Activated CD4-positive, alpha-beta T cell treated with anti-CD3 and anti-CD28 coated beads for 36 hours (primary cell): ENCODE measurements around the gene ZNF862. TPM values are rescaled to one million over a fixed set of nuclear protein-coding genes. Genes with fewer than 3 reads are reported as not detected.
A peak's percentile ranks its signal among the peaks of the same experiment; 100 is the strongest.
"Not testable (repeated sequence)": the region's sequence is repeated elsewhere in the genome, so short reads cannot be mapped to it uniquely, and the experiment has no call there.

ENCODE experiments used
- ATAC-seq: fragments of 200-7000 bp; cut with Tn5 transposase; one replicate; pipeline ENCODE4 v1.10.0; 2021; ENCODE audit warnings: mild to moderate bottlenecking, moderate library complexity
- CTCF ChIA-PET: fragments of 350-600 bp; sonication (Branson Sonifier 250); formaldehyde crosslinking; loops from one replicate; lab custom pipeline; 2021; ENCODE audit warnings: antibody characterized with exemption; lab: Charles Lee
- POLR2A ChIA-PET: fragments of 350-600 bp; sonication (Branson Sonifier 250); formaldehyde crosslinking; loops from one replicate; lab custom pipeline; 2021; ENCODE audit warnings: antibody characterized with exemption, inconsistent platforms; lab: Charles Lee
- DNase-seq: peaks from one replicate; pipeline ENCODE4 v3.0.0-alpha.2; 2020
- H3K27ac Mint-ChIP-seq: one replicate; pipeline ENCODE4 v1.8.0; 2021; ENCODE audit warnings: mixed read lengths
- H3K27me3 Mint-ChIP-seq: one replicate; pipeline ENCODE4 v1.8.0; 2021; ENCODE audit warnings: mixed read lengths
- H3K36me3 Mint-ChIP-seq: one replicate; pipeline ENCODE4 v1.8.0; 2021; ENCODE audit warnings: low read depth, mixed read lengths
- H3K4me1 Mint-ChIP-seq: one replicate; pipeline ENCODE4 v1.8.0; 2021; ENCODE audit warnings: mixed read lengths
- H3K4me3 Mint-ChIP-seq: one replicate; pipeline ENCODE4 v1.8.0; 2021; ENCODE audit warnings: mild to moderate bottlenecking, moderate library complexity, mixed read lengths
- H3K9me3 Mint-ChIP-seq: one replicate; pipeline ENCODE4 v1.8.0; 2021; ENCODE audit warnings: low read depth, mixed read lengths
- intact Hi-C, 2 experiments: fragments of 100-400 bp; cut with DNase I in 1 of 2; cut with micrococcal nuclease in 1 of 2; formaldehyde crosslinking; loops; one replicate each; pipeline versions ENCODE4 v1.14.2 to v1.15.1; 2022 to 2024; cut with DNase I, micrococcal nuclease
- total RNA-seq, 2 experiments: library from RNA; stranded (reverse); gene quantifications; one replicate each; pipeline ENCODE4 v1.2.3, GENCODE V29; 2021

Gene ZNF862
- total RNA-seq, 2 experiments from 2014 or later, result 17.6 to 18.3 TPM

GRCh38 chr7:149826344-149827088 is 11.7 kb upstream of the ZNF862 start:
- no peak overlapping the region for H3K27ac Mint-ChIP-seq
- CTCF ChIA-PET, result no interaction called here
- H3K4me3 Mint-ChIP-seq, result no peak overlapping the region

GRCh38 chr7:149827089-149827981 is 10.8 kb upstream of the ZNF862 start:
- H3K36me3 Mint-ChIP-seq, result no peaks in the 10 kb centered on the region
- H3K27me3 Mint-ChIP-seq, result peaks cover 2% of the 10 kb centered on the region
- no peaks in the 10 kb centered on the region for H3K9me3 Mint-ChIP-seq
- CTCF ChIA-PET, result no interaction called here
- DNase-seq (no peak), ATAC-seq (no peak)
- H3K27ac Mint-ChIP-seq, result no peak overlapping the region
- H3K4me1 Mint-ChIP-seq, result no peaks in the 10 kb centered on the region
- no peak overlapping the region for H3K4me3 Mint-ChIP-seq
- POLR2A ChIA-PET, result no interaction called here
- intact Hi-C loops, result no loop called here

More at GRCh38 chr7:149826344-149827088, 11.7 kb upstream of the ZNF862 start:
- Mint-ChIP-seq H3K36me3 (no peaks in the 10 kb centered on the region), H3K27me3 (no peaks in the 10 kb centered on the region), H3K4me1 (no peaks in the 10 kb centered on the region), H3K9me3 (no peaks in the 10 kb centered on the region)
- intact Hi-C loops, result no loop called here
- ATAC-seq (no peak), DNase-seq (no peak)
- POLR2A ChIA-PET, result no interaction called here

- Mint-ChIP-seq H3K4me1 (no peaks in the 10 kb centered on the region), H3K27me3 (peaks cover 2% of the 10 kb centered on the region), H3K27ac (no peak overlapping the region), H3K4me3 (no peak overlapping the region), H3K9me3 (no peaks in the 10 kb centered on the region), H3K36me3 (no peaks in the 10 kb centered on the region)
- ChIA-PET POLR2A (no interaction called here), CTCF (no interaction called here)
- ATAC-seq (no peak), DNase-seq (no peak)
- intact Hi-C loops, result no loop called here
Measured at GRCh38 chr7:149828357-149829309, 9.5 kb upstream of the ZNF862 start.

GRCh38 chr7:149830527-149830926 is 7.6 kb upstream of the ZNF862 start:
- CTCF ChIA-PET, DNase-seq, intact Hi-C loops, POLR2A ChIA-PET, H3K4me1 Mint-ChIP-seq, H3K4me3 Mint-ChIP-seq, H3K36me3 Mint-ChIP-seq, H3K27me3 Mint-ChIP-seq, H3K9me3 Mint-ChIP-seq, H3K27ac Mint-ChIP-seq, ATAC-seq: not testable (repeated sequence)

GRCh38 chr7:149830997-149831740 is 7.0 kb upstream of the ZNF862 start:
- no peaks in the 10 kb centered on the region for H3K36me3 Mint-ChIP-seq
- ATAC-seq (no peak), DNase-seq (no peak)
- ChIA-PET POLR2A (no interaction called here), CTCF (no interaction called here)
- H3K9me3 Mint-ChIP-seq, result no peaks in the 10 kb centered on the region
- intact Hi-C loops, result no loop called here
- H3K27me3 Mint-ChIP-seq, result peaks cover 2% of the 10 kb centered on the region
- H3K4me3 Mint-ChIP-seq, result no peak overlapping the region
- H3K27ac Mint-ChIP-seq, result no peak overlapping the region
- no peaks in the 10 kb centered on the region for H3K4me1 Mint-ChIP-seq

- no peaks in the 10 kb centered on the region for H3K36me3 Mint-ChIP-seq
- intact Hi-C loops, result no loop called here
- H3K4me3 Mint-ChIP-seq, result no peak overlapping the region
- no peak overlapping the region for H3K27ac Mint-ChIP-seq
- H3K9me3 Mint-ChIP-seq, result no peaks in the 10 kb centered on the region
- POLR2A ChIA-PET, result no interaction called here
- peaks cover 2% of the 10 kb centered on the region for H3K27me3 Mint-ChIP-seq
- ATAC-seq, result no peak
- DNase-seq, result no peak
- no peaks in the 10 kb centered on the region for H3K4me1 Mint-ChIP-seq
- CTCF ChIA-PET, result no interaction called here
Measured at GRCh38 chr7:149831741-149832219, 6.4 kb upstream of the ZNF862 start.

- H3K27ac Mint-ChIP-seq, result no peak overlapping the region
- ATAC-seq, result no peak
- intact Hi-C loops, result no loop called here
- peaks cover under 1% of the 10 kb centered on the region for H3K4me1 Mint-ChIP-seq
- ChIA-PET CTCF (no interaction called here), POLR2A (no interaction called here)
- peaks cover 2% of the 10 kb centered on the region for H3K27me3 Mint-ChIP-seq
- no peaks in the 10 kb centered on the region for H3K9me3 Mint-ChIP-seq
- H3K4me3 Mint-ChIP-seq, result no peak overlapping the region
- DNase-seq, result no peak
- H3K36me3 Mint-ChIP-seq, result no peaks in the 10 kb centered on the region
Measured at GRCh38 chr7:149832332-149833041, 5.7 kb upstream of the ZNF862 start.

GRCh38 chr7:149833495-149834130 is 4.6 kb upstream of the ZNF862 start:
- no peak for DNase-seq
- ChIA-PET CTCF (interaction anchor here (0.6 kb wide), 1 partner anchor 466 kb away, joined by 3 read pairs; no protein-coding TSS in a partner anchor), POLR2A (no interaction called here)
- Mint-ChIP-seq H3K4me1 (peaks cover 6% of the 10 kb centered on the region), H3K27ac (no peak overlapping the region), H3K4me3 (no peak overlapping the region), H3K27me3 (peaks cover 2% of the 10 kb centered on the region), H3K9me3 (no peaks in the 10 kb centered on the region), H3K36me3 (no peaks in the 10 kb centered on the region)
- no peak for ATAC-seq
- intact Hi-C loops, result no loop called here

- CTCF ChIA-PET, result no interaction called here
Measured at GRCh38 chr7:149834601-149835000, 3.6 kb upstream of the ZNF862 start.

GRCh38 chr7:149836434-149836833 is 1.7 kb upstream of the ZNF862 start:
- Mint-ChIP-seq H3K27me3 (peaks cover 2% of the 10 kb centered on the region), H3K4me1 (peaks cover 24% of the 10 kb centered on the region), H3K36me3 (peaks cover 2% of the 10 kb centered on the region), H3K9me3 (no peaks in the 10 kb centered on the region), H3K4me3 (no peak overlapping the region), H3K27ac (no peak overlapping the region)
- ATAC-seq (no peak), DNase-seq (no peak)
- ChIA-PET POLR2A (no interaction called here), CTCF (no interaction called here)
- intact Hi-C loops, result loop anchor here (5.0 kb wide), 2 partner anchors 119 to 214 kb away; no protein-coding TSS in a partner anchor

More at GRCh38 chr7:149834601-149835000, 3.6 kb upstream of the ZNF862 start:
- H3K36me3 Mint-ChIP-seq, result no peaks in the 10 kb centered on the region
- DNase-seq (peak; percentile 0), ATAC-seq (no peak)
- H3K9me3 Mint-ChIP-seq, result no peaks in the 10 kb centered on the region
- intact Hi-C loops, result no loop called here
- peaks cover 13% of the 10 kb centered on the region for H3K4me1 Mint-ChIP-seq
- POLR2A ChIA-PET, result no interaction called here
- H3K27me3 Mint-ChIP-seq, result peaks cover 2% of the 10 kb centered on the region
- no peak overlapping the region for H3K4me3 Mint-ChIP-seq
- H3K27ac Mint-ChIP-seq, result no peak overlapping the region
